Right lobe of liver (tissue), 6 donors: ENCODE data around the gene ERC1. TPM values are rescaled to one million over a fixed set of nuclear protein-coding genes. Genes with fewer than 3 reads are reported as not detected.
"Not testable (repeated sequence)": the region's sequence is repeated elsewhere in the genome, so short reads cannot be mapped to it uniquely, and the experiment has no call there.

Experiments used
- ATAC-seq, 4 donors: fragments of 200-7000 bp; cut with Tn5 transposase; one replicate each; pipeline ENCODE4 v1.9.1; 2020; ENCODE audit warnings: mild to moderate bottlenecking in 4 of 4, moderate library complexity in 4 of 4
- DNase-seq, 3 donors: peaks; one replicate each; pipeline ENCODE4 v3.0.0-alpha.2; 2020
- H3K27ac ChIP-seq, 3 donors: fragments of 200-600 bp; one replicate each; pipeline ENCODE4 v1.8.0; 2022
- H3K27me3 ChIP-seq, 2 donors: fragments of 200-600 bp; one replicate each; pipeline ENCODE4 v1.8.0; 2022
- H3K36me3 ChIP-seq, 4 donors: fragments of 200-600 bp; sonication (generic) in 1 of 4; one replicate each; pipeline versions ENCODE4 v1.5.1 to v1.8.0; 2017 to 2022; ENCODE audit warnings: control low read depth in 1 of 4
- H3K4me1 ChIP-seq, 4 donors: fragments of 200-600 bp; sonication (generic) in 1 of 4; one replicate each; pipeline versions ENCODE4 v1.5.1 to v1.8.0; 2017 to 2022; ENCODE audit warnings: control low read depth in 1 of 4
- H3K4me3 ChIP-seq, 3 donors: fragments of 200-600 bp; one replicate each; pipeline ENCODE4 v1.8.0; 2022
- H3K9me3 ChIP-seq, 4 donors: fragments of 200-600 bp; sonication (generic) in 1 of 4; one replicate each; pipeline versions ENCODE4 v1.5.1 to v1.8.0; 2017 to 2022; ENCODE audit warnings: control low read depth in 1 of 4
- POLR2A ChIP-seq: fragments of 450-650 bp; IDR thresholded peaks from one replicate; pipeline ENCODE4 v1.6.1; 2017; ENCODE audit warnings: antibody characterized with exemption, mild to moderate bottlenecking
- WGBS: methylation state at CpG from one replicate; pipeline ENCODE4 v1.1.6; 2018; ENCODE audit warnings: low coverage, low lambda C conversion rate; ENCODE audit not compliant: insufficient coverage; ENCODE audit errors: missing lambda C conversion rate; 5-methylcytosine and 5-hydroxymethylcytosine counted together
- intact Hi-C, 2 donors: fragments of 100-400 bp; cut with DNase I; formaldehyde crosslinking; loops; one replicate each; pipeline versions ENCODE4 v1.11.2 to v1.14.1; 2022
- total RNA-seq, 6 experiments: library from RNA; depleted of rRNA in 2 of 6; stranded (reverse); fragments of >200 nt in 2 of 6; fragmentation: NEBNext Ultra II Directional in 3 of 6; extraction: Animal tissue kit (Norgen Biotek cat#: 25700) in 3 of 6; gene quantifications; one replicate each; pipeline versions ENCODE4 v1.1.0 to v1.2.4, GENCODE V29; 2016 to 2023
- TF ChIP-seq, protein P1 (sequence below), 4 donors: fragments of 200-600 bp in 3 of 4; fragments of 450-650 bp in 1 of 4; IDR thresholded peaks; one replicate each; pipeline versions ENCODE4 v1.5.1 to v1.8.0; 2016 to 2022; ENCODE audit warnings: antibody characterized with exemption in 4 of 4, mild to moderate bottlenecking in 2 of 4
- donor health status: DM: no; HTN: yes; CAD: no.
- donor health status: DM: no; HTN: no; CAD: no.
- donor health status: DM: no; HTN: no; CAD: no.
- donor health status: DM: no; HTN: yes; CAD: no.
- donor health status: DM: no; HTN: yes; CAD: no.

The ERC1 gene
- total RNA-seq, 6 experiments from 2014 or later = 24.8 to 30.8 (median 28.6) TPM

GRCh38 chr12:1205512-1206060 is 214.6 kb downstream of the ERC1 start:
- no peaks in the 10 kb centered on the region for H3K27me3 ChIP-seq
- intact Hi-C loops = no loop called here
- H3K9me3 ChIP-seq = no peaks in the 10 kb centered on the region
- no peak overlapping the region for H3K27ac ChIP-seq
- DNase-seq = no peak
- TF ChIP-seq POLR2A = no peak
- TF ChIP-seq, protein P1, sequence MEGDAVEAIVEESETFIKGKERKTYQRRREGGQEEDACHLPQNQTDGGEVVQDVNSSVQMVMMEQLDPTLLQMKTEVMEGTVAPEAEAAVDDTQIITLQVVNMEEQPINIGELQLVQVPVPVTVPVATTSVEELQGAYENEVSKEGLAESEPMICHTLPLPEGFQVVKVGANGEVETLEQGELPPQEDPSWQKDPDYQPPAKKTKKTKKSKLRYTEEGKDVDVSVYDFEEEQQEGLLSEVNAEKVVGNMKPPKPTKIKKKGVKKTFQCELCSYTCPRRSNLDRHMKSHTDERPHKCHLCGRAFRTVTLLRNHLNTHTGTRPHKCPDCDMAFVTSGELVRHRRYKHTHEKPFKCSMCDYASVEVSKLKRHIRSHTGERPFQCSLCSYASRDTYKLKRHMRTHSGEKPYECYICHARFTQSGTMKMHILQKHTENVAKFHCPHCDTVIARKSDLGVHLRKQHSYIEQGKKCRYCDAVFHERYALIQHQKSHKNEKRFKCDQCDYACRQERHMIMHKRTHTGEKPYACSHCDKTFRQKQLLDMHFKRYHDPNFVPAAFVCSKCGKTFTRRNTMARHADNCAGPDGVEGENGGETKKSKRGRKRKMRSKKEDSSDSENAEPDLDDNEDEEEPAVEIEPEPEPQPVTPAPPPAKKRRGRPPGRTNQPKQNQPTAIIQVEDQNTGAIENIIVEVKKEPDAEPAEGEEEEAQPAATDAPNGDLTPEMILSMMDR (IDR thresholded peaks at IDR 0.05) = no peak
- H3K36me3 ChIP-seq = no peaks in the 10 kb centered on the region
- ATAC-seq = no peak
- 86% methylated on average over 4 of the region's 4 CpGs for WGBS
- no peak overlapping the region for H3K4me3 ChIP-seq
- no peaks in the 10 kb centered on the region for H3K4me1 ChIP-seq

DNA sequence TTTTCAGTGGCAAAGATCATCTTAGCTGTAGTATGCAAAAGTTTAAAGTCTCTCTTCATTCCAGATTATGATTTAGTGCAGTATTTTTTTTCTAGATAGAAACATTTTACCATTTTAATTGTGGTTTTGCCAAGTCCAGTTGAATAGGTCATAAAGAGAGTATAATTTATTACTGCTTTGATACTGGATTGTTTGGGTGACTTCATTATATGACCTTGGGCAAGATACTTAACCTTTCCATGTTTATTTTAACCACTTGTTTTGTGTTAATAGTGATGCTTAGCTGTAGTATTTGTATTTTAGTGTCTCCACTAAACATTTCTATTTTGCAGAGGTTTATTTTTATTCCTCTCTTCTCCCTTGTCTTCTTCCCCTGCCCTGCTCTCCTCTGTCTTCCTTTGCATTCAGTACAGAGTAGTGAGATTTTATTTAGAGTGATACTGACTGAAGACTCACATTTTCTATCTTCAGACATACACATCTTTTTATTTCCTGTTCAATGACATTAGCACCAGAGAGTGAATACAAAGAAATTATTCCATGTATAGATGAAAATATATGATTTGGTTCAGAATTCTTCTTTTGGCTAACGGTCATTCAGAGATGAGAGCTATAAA is 215.2 kb downstream of the ERC1 start:
- no peaks in the 10 kb centered on the region for H3K27me3 ChIP-seq
- intact Hi-C loops = no loop called here
- H3K36me3 ChIP-seq = no peaks in the 10 kb centered on the region
- no peak for DNase-seq
- 100% methylated on average over 1 of the region's 1 CpG for WGBS
- no peaks in the 10 kb centered on the region for H3K4me1 ChIP-seq
- no peak for ATAC-seq
- H3K4me3 ChIP-seq = no peak overlapping the region
- no peak overlapping the region for H3K27ac ChIP-seq
- TF ChIP-seq, protein P1 (IDR thresholded peaks at IDR 0.05) = no peak
- no peak for TF ChIP-seq POLR2A
- H3K9me3 ChIP-seq = no peaks in the 10 kb centered on the region

DNA sequence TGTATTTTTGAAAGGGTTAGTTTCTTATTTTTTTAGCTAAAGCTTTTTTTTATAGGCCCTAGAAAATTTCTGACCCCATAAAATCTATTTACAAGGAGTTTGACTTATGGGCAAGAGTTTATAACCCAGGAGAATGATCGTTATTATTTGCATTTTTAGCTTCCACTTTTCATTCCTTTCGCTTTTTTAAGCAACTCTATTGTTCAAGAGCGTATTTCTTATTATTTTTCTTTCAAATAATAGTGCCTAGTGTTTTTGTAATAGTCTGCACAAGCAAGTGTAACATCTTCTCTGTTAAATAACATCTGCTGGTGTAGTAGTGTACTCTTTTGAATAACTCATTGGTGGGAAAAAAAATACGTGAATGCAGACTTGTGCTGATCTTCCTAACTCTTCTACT is 216.3 kb downstream of the ERC1 start:
- no peak overlapping the region for H3K27ac ChIP-seq
- WGBS = 98% methylated on average over 4 of the region's 4 CpGs
- no peak overlapping the region for H3K4me3 ChIP-seq
- no peaks in the 10 kb centered on the region for H3K27me3 ChIP-seq
- intact Hi-C loops = no loop called here
- no peaks in the 10 kb centered on the region for H3K36me3 ChIP-seq
- no peaks in the 10 kb centered on the region for H3K9me3 ChIP-seq
- no peaks in the 10 kb centered on the region for H3K4me1 ChIP-seq
- no peak for TF ChIP-seq POLR2A
- TF ChIP-seq, protein P1 (IDR thresholded peaks at IDR 0.05) = no peak
- DNase-seq = no peak
- no peak for ATAC-seq

GRCh38 chr12:1208719-1209118 is 217.7 kb downstream of the ERC1 start:
- H3K4me1 ChIP-seq, ATAC-seq, H3K4me3 ChIP-seq, intact Hi-C loops, H3K9me3 ChIP-seq, DNase-seq, H3K27me3 ChIP-seq, H3K36me3 ChIP-seq, H3K27ac ChIP-seq: not testable (repeated sequence)
- WGBS = 94% methylated on average over 4 of the region's 5 CpGs

- H3K27me3 ChIP-seq = no peaks in the 10 kb centered on the region
Observed at GRCh38 chr12:1212526-1212925, 221.5 kb downstream of the ERC1 start.

More at GRCh38 chr12:1212526-1212925, 221.5 kb downstream of the ERC1 start:
- TF ChIP-seq, protein P1 (IDR thresholded peaks at IDR 0.05) = no peak
- Histone ChIP-seq H3K27ac (no peak overlapping the region), H3K9me3 (no peaks in the 10 kb centered on the region), H3K4me3 (no peak overlapping the region), H3K36me3 (no peaks in the 10 kb centered on the region), H3K4me1 (peaks cover 0 to 9% (median 4%) of the 10 kb centered on the region in 4 donors)
- ATAC-seq (no peak), DNase-seq (no peak)
- intact Hi-C loops = no loop called here
- WGBS = 91% methylated on average over 6 of the region's 8 CpGs
